Measurements from ENCODE around the gene STAG2.

Gene STAG2

DNA sequence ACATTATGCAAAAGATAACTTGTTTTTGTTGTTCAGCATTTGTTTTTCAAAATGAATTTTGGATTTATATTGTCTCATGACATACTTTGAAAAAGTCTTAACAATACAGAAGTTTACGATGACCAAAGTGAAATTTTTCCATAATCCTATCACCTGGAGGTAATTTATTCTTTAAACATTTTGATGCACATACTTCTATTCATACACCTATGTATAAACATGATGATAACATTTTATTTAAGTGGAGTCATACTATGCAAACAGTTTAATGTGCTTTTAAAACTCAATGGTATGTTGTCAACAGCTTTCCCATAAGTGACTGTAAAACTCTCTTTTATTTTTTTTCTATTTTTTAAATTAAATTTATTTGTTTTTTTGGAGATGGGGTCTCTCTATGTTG lies 65.0 kb downstream of the STAG2 start:
- no peak for TF ChIP-seq TAF1 (IDR thresholded peaks at IDR 0.05; ENCODE audit: borderline replicate concordance, insufficient read depth, low read length)
- TF ChIP-seq SIN3A (IDR thresholded peaks at IDR 0.05; ENCODE audit: borderline replicate concordance, insufficient read depth, low read length), result no peak
- TF ChIP-seq REST (IDR thresholded peaks at IDR 0.05; ENCODE audit: insufficient read depth in 1 of 2, low read depth in 2 of 2, low read length in 2 of 2), result no peak
- no peak for TF ChIP-seq FOXP2 (optimal IDR thresholded peaks at IDR 0.05; ENCODE audit: borderline replicate concordance, extremely low read depth, extremely low read length, insufficient read depth)
- no peak for TF ChIP-seq POLR2AphosphoS5 (IDR thresholded peaks at IDR 0.05; ENCODE audit: low read depth, low read length)

DNA sequence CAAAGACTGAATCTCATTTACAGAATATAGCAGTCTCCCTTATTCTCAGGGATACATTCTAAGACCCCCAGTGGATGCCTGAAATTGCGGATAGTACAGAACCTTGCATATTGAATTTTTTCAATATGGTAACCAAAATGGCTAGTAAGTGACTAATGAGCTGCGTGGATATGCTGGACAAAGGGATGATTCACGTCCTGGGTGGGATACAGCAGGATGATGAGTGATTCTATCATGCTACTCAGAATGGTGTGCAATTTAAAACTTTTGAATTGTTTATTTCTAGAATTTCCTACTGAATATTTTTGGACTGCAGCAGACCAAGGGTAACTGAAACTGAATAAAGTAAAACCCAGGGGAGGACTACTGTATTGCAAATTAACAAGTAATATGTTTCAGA lies 66.7 kb downstream of the STAG2 start:
- TF ChIP-seq TAF1 (IDR thresholded peaks at IDR 0.05; ENCODE audit: borderline replicate concordance, insufficient read depth, low read length) (no peak), SIN3A (IDR thresholded peaks at IDR 0.05; ENCODE audit: borderline replicate concordance, insufficient read depth, low read length) (no peak), POLR2AphosphoS5 (IDR thresholded peaks at IDR 0.05; ENCODE audit: low read depth, low read length) (no peak), FOXP2 (optimal IDR thresholded peaks at IDR 0.05; ENCODE audit: borderline replicate concordance, extremely low read depth, extremely low read length, insufficient read depth) (no peak), REST (IDR thresholded peaks at IDR 0.05; ENCODE audit: insufficient read depth in 1 of 2, low read depth in 2 of 2, low read length in 2 of 2) (no peak)

DNA sequence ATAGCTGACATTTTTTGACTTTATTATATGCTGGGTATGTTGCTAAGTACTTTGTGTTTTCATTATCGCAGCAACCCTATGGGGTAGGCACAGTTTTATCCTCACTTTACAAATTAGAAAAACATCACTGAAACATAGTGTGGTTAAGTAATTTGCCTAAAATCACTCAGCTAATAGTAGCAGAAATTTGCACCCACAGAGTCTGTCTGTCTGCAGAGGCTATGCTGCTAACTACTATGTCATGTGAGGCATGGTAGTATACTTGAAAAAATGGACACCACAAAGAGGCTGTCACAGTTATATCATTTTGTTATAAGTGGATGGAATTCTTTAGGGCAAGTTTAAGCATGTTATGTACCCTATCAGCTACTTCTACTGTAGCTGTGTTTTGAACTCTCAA lies 69.0 kb downstream of the STAG2 start:
- TF ChIP-seq FOXP2 (optimal IDR thresholded peaks at IDR 0.05; ENCODE audit: borderline replicate concordance, extremely low read depth, extremely low read length, insufficient read depth) (no peak), TAF1 (IDR thresholded peaks at IDR 0.05; ENCODE audit: borderline replicate concordance, insufficient read depth, low read length) (no peak), REST (IDR thresholded peaks at IDR 0.05; ENCODE audit: insufficient read depth in 1 of 2, low read depth in 2 of 2, low read length in 2 of 2) (no peak), POLR2AphosphoS5 (IDR thresholded peaks at IDR 0.05; ENCODE audit: low read depth, low read length) (no peak), SIN3A (IDR thresholded peaks at IDR 0.05; ENCODE audit: borderline replicate concordance, insufficient read depth, low read length) (no peak)

- TF ChIP-seq SIN3A (IDR thresholded peaks at IDR 0.05; ENCODE audit: borderline replicate concordance, insufficient read depth, low read length) (no peak), TAF1 (IDR thresholded peaks at IDR 0.05; ENCODE audit: borderline replicate concordance, insufficient read depth, low read length) (no peak), FOXP2 (optimal IDR thresholded peaks at IDR 0.05; ENCODE audit: borderline replicate concordance, extremely low read depth, extremely low read length, insufficient read depth) (no peak), REST (IDR thresholded peaks at IDR 0.05; ENCODE audit: insufficient read depth in 1 of 2, low read depth in 2 of 2, low read length in 2 of 2) (no peak), POLR2AphosphoS5 (IDR thresholded peaks at IDR 0.05; ENCODE audit: low read depth, low read length) (no peak)
Measured at GRCh38 chrX:124033821-124034220, 72.3 kb downstream of the STAG2 start.

DNA sequence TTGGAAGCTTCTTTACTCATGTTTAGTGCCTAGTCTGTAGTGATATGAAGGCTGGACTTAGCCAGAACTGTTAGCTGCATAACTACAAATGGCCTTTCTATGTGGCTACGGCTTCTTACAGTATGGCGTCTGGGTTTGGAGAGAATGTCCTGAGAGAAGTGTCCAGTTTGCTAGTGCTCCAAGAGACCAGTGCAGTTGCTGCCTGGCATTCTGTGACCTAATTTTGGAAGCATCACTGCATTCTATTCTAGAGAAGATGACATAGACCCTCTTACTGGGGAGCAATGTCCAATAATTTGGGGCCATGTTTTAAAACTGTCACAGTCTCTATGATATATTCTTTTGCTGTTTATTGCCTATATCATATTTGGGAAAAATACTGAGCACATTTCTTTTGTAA lies 74.2 kb downstream of the STAG2 start:
- TF ChIP-seq TAF1 (IDR thresholded peaks at IDR 0.05; ENCODE audit: borderline replicate concordance, insufficient read depth, low read length) (no peak), POLR2AphosphoS5 (IDR thresholded peaks at IDR 0.05; ENCODE audit: low read depth, low read length) (no peak), SIN3A (IDR thresholded peaks at IDR 0.05; ENCODE audit: borderline replicate concordance, insufficient read depth, low read length) (no peak), FOXP2 (optimal IDR thresholded peaks at IDR 0.05; ENCODE audit: borderline replicate concordance, extremely low read depth, extremely low read length, insufficient read depth) (no peak), REST (IDR thresholded peaks at IDR 0.05; ENCODE audit: insufficient read depth in 1 of 2, low read depth in 2 of 2, low read length in 2 of 2) (no peak)
